SK-N-SH (cell line): ENCODE results near the gene MARF1. TPM values are rescaled to one million over a fixed set of nuclear protein-coding genes. Genes with fewer than 3 reads are reported as not detected.

Source experiments
- CTCF ChIA-PET: fragments of 300-600, 350-600 bp; formaldehyde crosslinking; extraction: SDS; loops from one replicate; lab custom pipeline; 2021; lab: Yijun Ruan, JAX
- POLR2A ChIA-PET: fragments of 350-600 bp; sonication (Branson Sonifier 250); formaldehyde crosslinking; extraction: SDS; loops from one replicate; lab custom pipeline; 2020; ENCODE audit warnings: antibody characterized with exemption, inconsistent platforms; lab: Yijun Ruan, JAX
- DNase-seq: peaks from one replicate; pipeline ENCODE4 v3.0.0; 2012
- H2AFZ ChIP-seq: fragments of 200-600 bp; sonication (generic); 2 replicates; pipeline ENCODE4 v1.8.1; 2016; ENCODE audit warnings: antibody characterized with exemption, mild to moderate bottlenecking, low read depth
- H3F3A ChIP-seq: fragments of 200-600 bp; sonication (generic); replicated peaks from 2 replicates; pipeline ENCODE3; 2016; ENCODE audit warnings: antibody characterized with exemption, mild to moderate bottlenecking; ENCODE audit not compliant: insufficient read depth
- H3K27ac ChIP-seq, 2 experiments: fragments of 200-500 bp in 1 of 2; fragments of 200-600 bp in 1 of 2; sonication (Bioruptor generic) in 1 of 2; sonication (generic), shearing (Covaris generic) in 1 of 2; 2 replicates each; pipeline versions ENCODE4 v1.5.1 to v1.6.1; 2014 to 2016; ENCODE audit warnings: low read depth in 2 of 2, inconsistent platforms in 1 of 2, low read length in 1 of 2, mild to moderate bottlenecking in 1 of 2, mixed read lengths in 1 of 2
- H3K27me3 ChIP-seq: fragments of 200-600 bp; sonication (generic), shearing (Covaris generic); 2 replicates; pipeline ENCODE4 v1.6.1; 2016; ENCODE audit warnings: mixed run types; ENCODE audit not compliant: insufficient read depth
- H3K36me3 ChIP-seq, 2 experiments: fragments of 200-500 bp in 1 of 2; fragments of 200-600 bp in 1 of 2; sonication (Bioruptor generic) in 1 of 2; sonication (generic) in 1 of 2; replicated peaks in 1 of 2; 2 replicates each; pipeline versions ENCODE3 to v1.5.1; 2014 to 2016; ENCODE audit warnings: low read length in 1 of 2, mild to moderate bottlenecking in 1 of 2; ENCODE audit not compliant: insufficient read depth in 2 of 2, control insufficient read depth in 1 of 2
- H3K4me1 ChIP-seq, 2 experiments: fragments of 200-500 bp in 1 of 2; fragments of 200-600 bp in 1 of 2; sonication (Bioruptor generic) in 1 of 2; sonication (generic), shearing (Covaris generic) in 1 of 2; 2 replicates each; pipeline versions ENCODE4 v1.5.1 to v1.6.1; 2014 to 2016; ENCODE audit warnings: low read depth in 1 of 2, low read length in 1 of 2, mixed run types in 1 of 2; ENCODE audit not compliant: insufficient read depth in 2 of 2, control insufficient read depth in 1 of 2
- H3K4me2 ChIP-seq: fragments of 200-600 bp; sonication (generic), shearing (Covaris generic); 2 replicates; pipeline ENCODE4 v1.6.1; 2017; ENCODE audit warnings: mixed run types
- H3K4me3 ChIP-seq, 2 experiments: fragments of 200-500 bp in 1 of 2; fragments of 200-600 bp in 1 of 2; sonication (Bioruptor generic) in 1 of 2; sonication (generic), shearing (Covaris generic) in 1 of 2; 2 replicates each; pipeline versions ENCODE4 v1.5.1 to v1.8.1; 2014 to 2016; ENCODE audit warnings: low read depth in 2 of 2, inconsistent platforms in 1 of 2, low read length in 1 of 2, mild to moderate bottlenecking in 1 of 2, mixed read lengths in 1 of 2, moderate library complexity in 1 of 2
- H3K79me2 ChIP-seq: fragments of 200-600 bp; sonication (generic); 2 replicates; pipeline ENCODE4 v1.8.1; 2017; ENCODE audit warnings: mild to moderate bottlenecking; ENCODE audit not compliant: insufficient read depth
- H3K9ac ChIP-seq: fragments of 200-600 bp; sonication (generic); 2 replicates; pipeline ENCODE4 v1.6.1; 2017; ENCODE audit warnings: mixed run types
- H3K9me2 ChIP-seq: fragments of 200-600 bp; sonication (generic); 2 replicates; pipeline ENCODE4 v1.6.1; 2017; ENCODE audit warnings: mixed run types
- H3K9me3 ChIP-seq: fragments of 200-600 bp; sonication (generic); 2 replicates; pipeline ENCODE4 v1.6.1; 2017; ENCODE audit warnings: mixed run types, mild to moderate bottlenecking, moderate library complexity
- H4K20me1 ChIP-seq: fragments of 200-600 bp; sonication (generic); 2 replicates; pipeline ENCODE4 v1.6.1; 2017; ENCODE audit warnings: mild to moderate bottlenecking, mixed run types; ENCODE audit not compliant: insufficient read depth
- EZH2phosphoT487 ChIP-seq: fragments of 200-600 bp; sonication (generic); IDR thresholded peaks from 2 replicates; pipeline ENCODE4 v1.6.1; 2017; ENCODE audit warnings: low read depth, mixed run types, mild to moderate bottlenecking, antibody characterized with exemption, moderate library complexity, borderline replicate concordance
- FOSL2 ChIP-seq: IDR thresholded peaks from 2 replicates; pipeline ENCODE4 v1.4.0; 2012; ENCODE audit warnings: low read depth, mild to moderate bottlenecking, moderate library complexity, borderline replicate concordance
- FOXJ3 ChIP-seq: sonication (generic); formaldehyde crosslinking; IDR thresholded peaks from 2 replicates; pipeline ENCODE4 v1.5.1; 2020; ENCODE audit warnings: mild to moderate bottlenecking, missing genetic modification reagents
- GABPA ChIP-seq: IDR thresholded peaks from 2 replicates; pipeline ENCODE4 v1.4.0; 2012; ENCODE audit warnings: low read depth, mild to moderate bottlenecking
- GATA2 ChIP-seq: sonication (generic); formaldehyde crosslinking; IDR thresholded peaks from 2 replicates; pipeline ENCODE4 v1.5.0; 2020; ENCODE audit warnings: mild to moderate bottlenecking, missing genetic modification reagents
- IRF3 ChIP-seq: fragments of 150-350 bp; IDR thresholded peaks from 2 replicates; pipeline ENCODE4 v1.6.1; 2016; ENCODE audit warnings: mild to moderate bottlenecking, low read depth, low read length
- JUND ChIP-seq: IDR thresholded peaks from 2 replicates; pipeline ENCODE4 v1.4.0; 2012
- MAX ChIP-seq: IDR thresholded peaks from 2 replicates; pipeline ENCODE4 v1.4.0; 2012; ENCODE audit warnings: low read depth
- MEF2A ChIP-seq: IDR thresholded peaks from 2 replicates; pipeline ENCODE4 v1.4.0; 2012; ENCODE audit warnings: low read depth, borderline replicate concordance
- NRF1 ChIP-seq: IDR thresholded peaks from 2 replicates; pipeline ENCODE4 v1.6.1; 2012; ENCODE audit warnings: low read depth, mild to moderate bottlenecking, low read length
- PBX3 ChIP-seq: IDR thresholded peaks from 2 replicates; pipeline ENCODE4; 2012
- POLR2AphosphoS5 ChIP-seq: IDR thresholded peaks from 2 replicates; pipeline ENCODE4 v1.6.1; 2012; ENCODE audit warnings: low read depth, low read length
- REST ChIP-seq: IDR thresholded peaks from 2 replicates; pipeline ENCODE4 v1.6.1; 2012; ENCODE audit warnings: mild to moderate bottlenecking, low read depth, low read length, moderate library complexity
- RFX5 ChIP-seq: IDR thresholded peaks from 2 replicates; pipeline ENCODE4 v1.6.1; 2012; ENCODE audit warnings: mild to moderate bottlenecking, improper control_type of control experiment, low read length
- SIN3A ChIP-seq: IDR thresholded peaks from 2 replicates; pipeline ENCODE4 v1.6.1; 2012; ENCODE audit warnings: low read depth, mild to moderate bottlenecking, low read length, moderate library complexity, borderline replicate concordance
- SMC3 ChIP-seq: IDR thresholded peaks from 2 replicates; pipeline ENCODE4 v1.6.1; 2012; ENCODE audit warnings: low read depth, low read length, improper control_type of control experiment
- TCF12 ChIP-seq: IDR thresholded peaks from 2 replicates; pipeline ENCODE4 v1.4.0; 2012
- USF1 ChIP-seq: IDR thresholded peaks from 2 replicates; pipeline ENCODE4 v1.4.0; 2012; ENCODE audit warnings: low read depth, borderline replicate concordance
- YY1 ChIP-seq: IDR thresholded peaks from 2 replicates; pipeline ENCODE4 v1.4.0; 2012; ENCODE audit warnings: low read depth, mild to moderate bottlenecking
- ZBTB33 ChIP-seq: IDR thresholded peaks from 2 replicates; pipeline ENCODE4 v1.4.0; 2012; ENCODE audit warnings: low read depth, borderline replicate concordance
- WGBS: methylation state at CpG from one replicate; pipeline ENCODE4 v1.1.6; 2017; ENCODE audit warnings: low lambda C conversion rate; 5-methylcytosine and 5-hydroxymethylcytosine counted together
- polyA plus RNA-seq, 3 experiments: library from polyadenylated mRNA; depleted of rRNA; stranded (reverse); fragments of >200 nt; gene quantifications; 2 replicates each; pipeline ENCODE4 v1.2.3, GENCODE V29; 2012

Gene MARF1
- polyA plus RNA-seq, 1 of the 3 experiments (the other 2 are of a cell fraction), result 10.3 TPM

- CTCF ChIA-PET, result interaction anchor here (1.7 kb wide), 1 partner anchor 21 kb away, joined by 6 read pairs; no protein-coding TSS in a partner anchor
- Histone ChIP-seq H3K4me3 (no peak overlapping the region), H3K27me3 (no peaks in the 10 kb centered on the region), H3K79me2 (no peaks in the 10 kb centered on the region), H4K20me1 (no peaks in the 10 kb centered on the region), H3F3A (no peaks in the 10 kb centered on the region), H3K27ac (no peak overlapping the region), H2AFZ (no peak overlapping the region), H3K36me3 (no peaks in the 10 kb centered on the region), H3K9ac (no peak overlapping the region), H3K4me2 (no peak overlapping the region)
- no peak for DNase-seq
- POLR2A ChIA-PET, result interaction anchor here (0.6 kb wide), 1 partner anchor 31 kb away, joined by 3 read pairs; no protein-coding TSS in a partner anchor
- WGBS, result 79% methylated on average over 9 of the region's 9 CpGs
- TF ChIP-seq MEF2A, result no peak
- no peak for TF ChIP-seq ZBTB33
- TF ChIP-seq TCF12, result no peak
- no peak for TF ChIP-seq MAX
- TF ChIP-seq SMC3, result no peak
- TF ChIP-seq GABPA, result no peak
- no peak for TF ChIP-seq EZH2phosphoT487
- TF ChIP-seq PBX3, result no peak
- no peak for TF ChIP-seq YY1
- TF ChIP-seq RFX5, result no peak
- TF ChIP-seq JUND, result no peak
- no peak for TF ChIP-seq SIN3A
- TF ChIP-seq REST, result no peak
- TF ChIP-seq GATA2 (CRISPR knock-in tag), result no peak
- TF ChIP-seq POLR2AphosphoS5, result no peak
- TF ChIP-seq USF1, result no peak
- no peak for TF ChIP-seq NRF1
- TF ChIP-seq FOSL2, result no peak
- no peak for TF ChIP-seq IRF3
- no peak for TF ChIP-seq FOXJ3 (CRISPR knock-in tag)
- TF ChIP-seq, all 33 proteins: peak for 0
- no peaks in the 10 kb centered on the region for H3K4me1 ChIP-seq
- H3K9me2 ChIP-seq, result no peaks in the 10 kb centered on the region
- no peaks in the 10 kb centered on the region for H3K9me3 ChIP-seq
These were observed 70.5 kb downstream of the MARF1 start for GRCh38 chr16:15572329-15573001.
